ENCODE results near the gene SCNN1B.

Gene SCNN1B

GRCh38 chr16:23310744-23311143 is 8.6 kb downstream of the SCNN1B start:
- no peak for DNase-seq (ENCODE audit: low read depth)
- no peak for TF ChIP-seq CTCF (IDR thresholded peaks at IDR 0.05; ENCODE audit: low read length, missing control alignments)

GRCh38 chr16:23316232-23316631 is 14.1 kb downstream of the SCNN1B start:
- H3K4me3 ChIP-seq (replicated peaks; ENCODE audit: low read depth, low read length) = no peak overlapping the region
- TF ChIP-seq CTCF (IDR thresholded peaks at IDR 0.05; ENCODE audit: low read length, missing control alignments) = no peak
- no peak for DNase-seq (ENCODE audit: low read depth)

More at GRCh38 chr16:23310744-23311143, 8.6 kb downstream of the SCNN1B start:
- no peak overlapping the region for H3K4me3 ChIP-seq (replicated peaks; ENCODE audit: low read depth, low read length)

GRCh38 chr16:23316634-23317265 is 14.6 kb downstream of the SCNN1B start:
- H3K4me3 ChIP-seq (replicated peaks; ENCODE audit: low read depth, low read length) = no peak overlapping the region
- DNase-seq (ENCODE audit: low read depth) = no peak
- TF ChIP-seq CTCF (IDR thresholded peaks at IDR 0.05; ENCODE audit: low read length, missing control alignments) = no peak

- DNase-seq (ENCODE audit: low read depth) = no peak
- no peak for TF ChIP-seq CTCF (IDR thresholded peaks at IDR 0.05; ENCODE audit: low read length, missing control alignments)
- H3K4me3 ChIP-seq (replicated peaks; ENCODE audit: low read depth, low read length) = no peak overlapping the region
Measured at GRCh38 chr16:23317266-23317661, 15.2 kb downstream of the SCNN1B start.

DNA sequence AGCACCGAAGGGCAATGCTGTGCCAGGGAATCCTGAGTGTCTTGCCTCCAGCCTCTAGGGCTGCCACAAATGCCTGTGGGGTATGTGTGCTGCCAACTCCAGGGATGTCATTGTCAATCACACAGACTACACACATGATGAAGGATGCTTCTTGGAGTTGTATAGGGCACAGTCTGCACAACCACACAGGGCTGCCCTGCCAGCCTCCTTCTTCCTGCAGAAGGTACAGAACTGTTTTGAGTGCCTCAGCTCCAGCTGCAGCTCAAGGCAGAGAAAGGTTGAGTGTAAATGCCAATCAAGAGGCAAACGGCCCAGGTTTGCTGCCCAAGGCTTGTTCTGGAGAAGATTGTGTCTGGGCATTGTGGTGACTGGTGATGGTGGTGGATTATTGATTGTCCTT is 15.6 kb downstream of the SCNN1B start:
- no peak for TF ChIP-seq CTCF (IDR thresholded peaks at IDR 0.05; ENCODE audit: low read length, missing control alignments)
- H3K4me3 ChIP-seq (replicated peaks; ENCODE audit: low read depth, low read length) = no peak overlapping the region
- no peak for DNase-seq (ENCODE audit: low read depth)

GRCh38 chr16:23318639-23319038 is 16.5 kb downstream of the SCNN1B start:
- no peak for TF ChIP-seq CTCF (IDR thresholded peaks at IDR 0.05; ENCODE audit: low read length, missing control alignments)
- DNase-seq (ENCODE audit: low read depth) = no peak

More at GRCh38 chr16:23318639-23319038, 16.5 kb downstream of the SCNN1B start:
- no peak overlapping the region for H3K4me3 ChIP-seq (replicated peaks; ENCODE audit: low read depth, low read length)
